Uterus (tissue), 4 donors: Measurements from ENCODE around the gene UBE4B. TPM values are rescaled to one million over a fixed set of nuclear protein-coding genes. Genes with fewer than 3 reads are reported as not detected.

Source experiments
- DNase-seq, 2 donors: peaks; one replicate each; pipeline ENCODE4 v3.0.0-alpha.2; 2019 to 2020
- H3K27ac ChIP-seq, 2 donors: fragments of 200-600 bp; sonication (generic); 1 replicate in 1 of 2; 2 replicates in 1 of 2; pipeline ENCODE4 v1.5.1; 2016 to 2018
- H3K27me3 ChIP-seq, 2 donors: fragments of 200-600 bp; sonication (generic); one replicate each; pipeline ENCODE4 v1.5.1; 2018 to 2019; ENCODE audit warnings: control low read depth in 1 of 2
- H3K36me3 ChIP-seq, 2 donors: fragments of 200-600 bp; sonication (generic); one replicate each; pipeline ENCODE4 v1.5.1; 2019; ENCODE audit warnings: control low read depth in 1 of 2
- H3K4me1 ChIP-seq, 2 donors: fragments of 200-600 bp; sonication (generic); one replicate each; pipeline ENCODE4 v1.5.1; 2018 to 2019; ENCODE audit warnings: control low read depth in 1 of 2
- H3K4me3 ChIP-seq, 2 donors: fragments of 200-600 bp; sonication (generic); 1 replicate in 1 of 2; 2 replicates in 1 of 2; pipeline ENCODE4 v1.5.1; 2018 to 2019; ENCODE audit warnings: mild to moderate bottlenecking in 1 of 2
- H3K9me3 ChIP-seq, 2 donors: fragments of 200-600 bp; sonication (generic); one replicate each; pipeline ENCODE4 v1.5.1; 2019; ENCODE audit warnings: control low read depth in 1 of 2
- POLR2A ChIP-seq, 2 donors: fragments of 450-650 bp; IDR thresholded peaks; one replicate each; pipeline ENCODE4 v1.6.1; 2016; ENCODE audit warnings: antibody characterized with exemption in 2 of 2, mild to moderate bottlenecking in 1 of 2, moderate library complexity in 1 of 2
- intact Hi-C: fragments of 100-400 bp; cut with DNase I; formaldehyde crosslinking; loops from one replicate; pipeline ENCODE4 v1.15.1; 2023; ENCODE audit warnings: low total_unique reads
- microRNA counts, 2 donors: library from miRNA; unstranded; fragments of <30 nt; microRNA quantifications; one replicate each; lab custom pipeline; 2016 to 2017
- microRNA-seq: library from miRNA; unstranded; fragments of <30 nt; microRNA quantifications from one replicate; pipeline ENCODE4, GENCODE V29; 2016; ENCODE audit warnings: borderline microRNAs expressed, borderline replicate concordance
- small RNA-seq: library from RNA; depleted of rRNA; stranded (forward); fragments of <200 nt; gene quantifications from one replicate; pipeline ENCODE3, GENCODE V24; 2016
- total RNA-seq, 4 donors: library from RNA; depleted of rRNA in 3 of 4; stranded (reverse); fragments of >200 nt in 3 of 4; gene quantifications; one replicate each; pipeline versions ENCODE4 v1.1.0 to v1.2.4, GENCODE V29; 2014 to 2023
- TF ChIP-seq, protein P1 (sequence below), 4 experiments: fragments of 200-600 bp in 2 of 4; fragments of 450-650 bp in 2 of 4; sonication (generic) in 2 of 4; IDR thresholded peaks; one replicate each; pipeline ENCODE4 v1.5.1; 2016 to 2019; ENCODE audit warnings: antibody characterized with exemption in 4 of 4, mild to moderate bottlenecking in 2 of 4, moderate library complexity in 1 of 4
- donor health status: DM: yes; HTN: yes; CAD: no.

UBE4B gene
- total RNA-seq, 4 donors from 2014 or later: 15.4 to 54.2 (median 30.4) TPM

- Histone ChIP-seq H3K4me1 (no peaks in the 10 kb centered on the region), H3K4me3 (no peak overlapping the region), H3K27me3 (no peaks in the 10 kb centered on the region), H3K9me3 (no peaks in the 10 kb centered on the region), H3K36me3 (no peaks in the 10 kb centered on the region), H3K27ac (no peak overlapping the region)
- no peak for DNase-seq
- TF ChIP-seq, protein P1, sequence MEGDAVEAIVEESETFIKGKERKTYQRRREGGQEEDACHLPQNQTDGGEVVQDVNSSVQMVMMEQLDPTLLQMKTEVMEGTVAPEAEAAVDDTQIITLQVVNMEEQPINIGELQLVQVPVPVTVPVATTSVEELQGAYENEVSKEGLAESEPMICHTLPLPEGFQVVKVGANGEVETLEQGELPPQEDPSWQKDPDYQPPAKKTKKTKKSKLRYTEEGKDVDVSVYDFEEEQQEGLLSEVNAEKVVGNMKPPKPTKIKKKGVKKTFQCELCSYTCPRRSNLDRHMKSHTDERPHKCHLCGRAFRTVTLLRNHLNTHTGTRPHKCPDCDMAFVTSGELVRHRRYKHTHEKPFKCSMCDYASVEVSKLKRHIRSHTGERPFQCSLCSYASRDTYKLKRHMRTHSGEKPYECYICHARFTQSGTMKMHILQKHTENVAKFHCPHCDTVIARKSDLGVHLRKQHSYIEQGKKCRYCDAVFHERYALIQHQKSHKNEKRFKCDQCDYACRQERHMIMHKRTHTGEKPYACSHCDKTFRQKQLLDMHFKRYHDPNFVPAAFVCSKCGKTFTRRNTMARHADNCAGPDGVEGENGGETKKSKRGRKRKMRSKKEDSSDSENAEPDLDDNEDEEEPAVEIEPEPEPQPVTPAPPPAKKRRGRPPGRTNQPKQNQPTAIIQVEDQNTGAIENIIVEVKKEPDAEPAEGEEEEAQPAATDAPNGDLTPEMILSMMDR (IDR thresholded peaks at IDR 0.05): no peak
- TF ChIP-seq POLR2A (IDR thresholded peaks at IDR 0.05): no peak
- intact Hi-C loops: no loop called here
These were observed 197.1 kb downstream of the UBE4B start for GRCh38 chr1:10229903-10230302.

MicroRNAs within 50 kb of the gene (microRNA counts, 767-probe panel; counts per million panel counts)
- 0 counts per million in 2 donors for microRNA hsa-miR-1273d (lab: Ali Mortazavi, UCI)

Small RNA genes lying within 50 kb of the gene (microRNA-seq; reads per million reads assigned to microRNA genes)
- not detected for gene MIR1273D

Small RNA genes lying within 50 kb of the gene (small RNA-seq; reads per million reads assigned to genes)
- gene MIR1273D (not detected), gene RNU6-828P (not detected)

Other genes starting within 250 kb of the UBE4B start
- gene CLSTN1, start 209.0 kb upstream of the UBE4B start, total RNA-seq: 100 to 1,000 TPM in 2 of 4 donors, 10 to 100 TPM in 2; 46.8 to 184 (median 94.0) TPM
- 10 to 100 TPM in 2 of 4 donors, 1 to 10 TPM in 2; 4.7 to 26.6 (median 13.6) TPM for gene CTNNBIP1, start 122.7 kb upstream of the UBE4B start, total RNA-seq
- gene LZIC, start 89.6 kb upstream of the UBE4B start, total RNA-seq: 10 to 100 TPM in 3 of 4 donors, 1 to 10 TPM in 1; 9.4 to 66.9 (median 26.0) TPM
- gene NMNAT1, start 89.5 kb upstream of the UBE4B start, total RNA-seq: 10 to 100 TPM in 2 of 4 donors, 1 to 10 TPM in 2; 1.8 to 41.5 (median 12.7) TPM
- 10 to 100 TPM in 3 of 4 donors, 1 to 10 TPM in 1; 2.5 to 47.1 (median 35.1) TPM for gene RBP7, start 35.7 kb upstream of the UBE4B start, total RNA-seq
- gene KIF1B, start 177.6 kb downstream of the UBE4B start, total RNA-seq: 10 to 100 TPM; 26.4 to 89.6 (median 45.1) TPM